HG03039 (cell line): Measurements from ENCODE around the gene PSMD13.
"Not testable (repeated sequence)": the region's sequence is repeated elsewhere in the genome, so short reads cannot be mapped to it uniquely, and the experiment has no call there.

Source experiments
- ATAC-seq: cut with Tn5 transposase; IDR thresholded peaks from one replicate; pipeline ENCODE4 v1.9.1; 2021; ENCODE audit warnings: mild to moderate bottlenecking, moderate library complexity; ENCODE audit not compliant: unreplicated experiment

The PSMD13 gene

GRCh38 chr11:216081-216974, 20.4 kb upstream of the PSMD13 start:
- ATAC-seq = no peak

- ATAC-seq = no peak
These were observed 19.1 kb upstream of the PSMD13 start for GRCh38 chr11:217704-218103.

- ATAC-seq = no peak
These were observed 17.8 kb upstream of the PSMD13 start for GRCh38 chr11:218815-219593.

GRCh38 chr11:220641-221215, 16.0 kb upstream of the PSMD13 start:
- ATAC-seq = not testable (repeated sequence)

- no peak for ATAC-seq
These were observed 15.2 kb upstream of the PSMD13 start for GRCh38 chr11:221539-221938.

- no peak for ATAC-seq
These were observed 14.6 kb upstream of the PSMD13 start for GRCh38 chr11:221998-222789.

GRCh38 chr11:223026-223789, 13.6 kb upstream of the PSMD13 start:
- ATAC-seq = no peak

- ATAC-seq = no peak
These were observed 12.9 kb upstream of the PSMD13 start for GRCh38 chr11:223884-224283.

GRCh38 chr11:224424-224823, 12.4 kb upstream of the PSMD13 start:
- ATAC-seq = no peak

- ATAC-seq = no peak
These were observed 10.9 kb upstream of the PSMD13 start for GRCh38 chr11:225734-226453.

- no peak for ATAC-seq
These were observed 8.9 kb upstream of the PSMD13 start for GRCh38 chr11:227824-228379.

GRCh38 chr11:230431-230830, 6.3 kb upstream of the PSMD13 start:
- ATAC-seq = no peak

- ATAC-seq = no peak
These were observed 3.8 kb upstream of the PSMD13 start for GRCh38 chr11:232783-233565.

GRCh38 chr11:235180-235579, 1.6 kb upstream of the PSMD13 start:
- ATAC-seq = no peak

GRCh38 chr11:235609-235996, 1.2 kb upstream of the PSMD13 start:
- ATAC-seq = no peak

- peak; percentile 59 for ATAC-seq
These were observed 591 bp upstream of the PSMD13 start, which contains the start of gene SIRT3 for GRCh38 chr11:235997-236773. Gene SIRT3, minus strand, starts transcription at chr11:236342. Its CDS starts 14 bp downstream, at chr11:236328.

- ATAC-seq = not testable (repeated sequence)
These were observed 1.6 kb downstream of the PSMD13 start for GRCh38 chr11:238346-238745.

- ATAC-seq = no peak
These were observed 3.5 kb downstream of the PSMD13 start for GRCh38 chr11:240315-240714.
